Measurements from ENCODE around the gene SMIM10L1. TPM values are rescaled to one million over a fixed set of nuclear protein-coding genes. Genes with fewer than 3 reads are reported as not detected.

Gene SMIM10L1
- total and polyA plus RNA-seq, 12 donors: 12.5 to 26.2 (median 19.3) TPM

DNA sequence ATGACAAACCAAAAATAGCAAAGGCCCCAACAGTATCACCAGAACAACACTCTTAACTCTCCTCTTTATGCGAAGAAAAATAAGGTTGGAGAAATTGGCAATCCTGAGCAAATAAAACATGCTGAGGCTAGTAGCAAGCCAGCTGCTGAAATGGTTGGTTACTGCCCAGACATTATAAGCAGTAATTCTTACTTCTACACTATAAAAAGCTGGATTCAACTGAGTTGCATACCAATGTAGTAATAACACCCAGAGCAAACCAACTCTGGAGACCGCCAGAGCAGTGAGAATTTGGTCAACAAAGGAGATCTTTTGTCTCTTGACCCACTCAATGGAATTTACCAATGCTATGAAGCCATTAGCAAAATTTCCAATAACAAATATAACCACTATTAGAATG, 37.2 kb upstream of the SMIM10L1 start:
- intact Hi-C loops (cut with DNase I): no loop called here
- ATAC-seq: no peak

DNA sequence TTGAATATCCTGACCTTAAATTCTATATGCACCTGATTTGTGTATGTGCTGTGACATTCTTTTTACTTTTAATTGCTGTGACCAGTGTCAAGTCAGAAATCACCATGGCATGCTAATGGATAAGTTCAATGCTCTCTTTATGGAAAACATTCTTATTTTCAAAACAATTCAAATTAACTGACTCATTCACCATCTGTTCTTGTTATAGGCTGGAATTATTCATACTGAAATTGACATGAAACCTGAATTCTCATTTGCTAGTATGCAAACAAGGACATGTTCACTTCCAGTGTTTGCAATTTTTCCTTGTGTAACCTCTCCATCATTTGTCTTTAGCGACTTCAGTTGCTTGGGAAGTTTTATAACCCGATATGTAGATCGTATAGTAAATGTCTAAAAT, 36.7 kb upstream of the SMIM10L1 start, which contains the start of gene TAS2R30:
TSS of gene TAS2R30 (minus strand) at position 340 of the 400 bp plus-strand sequence. CDS start 400 bp downstream, outside the sequence.
- TF ChIP-seq CTCF (IDR thresholded peaks at IDR 0.05): no peak

More for the DNA sequence above, 37.2 kb upstream of the SMIM10L1 start:
- Histone ChIP-seq H3K4me1 (peaks cover 0 to 35% (median 14%) of the 10 kb centered on the region in 9 donors), H3K27me3 (no peaks in the 10 kb centered on the region), H3K4me3 (no peak overlapping the region), H3K27ac (no peak overlapping the region), H3K36me3 (peaks cover 0 to 6% (median 0%) of the 10 kb centered on the region in 9 donors), H3K9me3 (no peaks in the 10 kb centered on the region)
- TF ChIP-seq CTCF (IDR thresholded peaks at IDR 0.05): no peak
- WGBS, 2 donors: 73 to 75% methylated on average over 2 of the region's 2 CpGs
- no peak for DNase-seq

DNA sequence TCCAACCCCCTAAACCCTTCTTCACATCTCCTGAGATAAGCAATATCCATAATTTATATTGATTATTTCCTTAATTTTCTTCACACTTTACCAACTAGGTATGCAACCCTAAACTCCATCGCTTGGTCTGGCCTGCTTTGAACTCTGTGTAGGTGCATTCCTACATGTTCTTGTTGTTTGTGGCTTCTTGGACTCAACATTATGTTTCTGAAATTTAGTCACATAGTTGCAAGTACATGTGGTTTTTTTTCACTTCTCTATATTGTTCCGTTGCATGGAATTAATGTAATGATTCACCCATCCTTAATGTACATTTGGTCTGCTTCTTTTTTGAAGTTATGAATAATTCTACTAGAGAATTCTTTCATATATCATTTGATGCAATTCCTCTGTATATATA, 34.9 kb upstream of the SMIM10L1 start:
- Histone ChIP-seq H3K4me1 (peaks cover 0 to 27% (median 7%) of the 10 kb centered on the region in 9 donors), H3K4me3 (no peak overlapping the region), H3K27me3 (no peaks in the 10 kb centered on the region), H3K36me3 (no peaks in the 10 kb centered on the region), H3K27ac (no peak overlapping the region), H3K9me3 (no peaks in the 10 kb centered on the region)
- ATAC-seq (no peak), DNase-seq (no peak)
- intact Hi-C loops (cut with DNase I): no loop called here
- TF ChIP-seq CTCF (IDR thresholded peaks at IDR 0.05): no peak
- 47 to 82% methylated on average over 2 of the region's 2 CpGs for WGBS, 2 donors

More for the DNA sequence above, 36.7 kb upstream of the SMIM10L1 start, which contains the start of gene TAS2R30:
- Histone ChIP-seq H3K9me3 (no peaks in the 10 kb centered on the region), H3K4me1 (peaks cover 0 to 35% (median 14%) of the 10 kb centered on the region in 9 donors), H3K27ac (no peak within 1 kb of the TSS), H3K36me3 (peaks cover 0 to under 1% (median 0%) of the 10 kb centered on the region in 9 donors), H3K4me3 (no peak within 1 kb of the TSS), H3K27me3 (no peaks in the 10 kb centered on the region)
- DNase-seq (no peak), ATAC-seq (no peak)
- intact Hi-C loops (cut with DNase I): no loop called here
- 62 to 75% methylated on average over 3 of the region's 3 CpGs for WGBS, 2 donors

DNA sequence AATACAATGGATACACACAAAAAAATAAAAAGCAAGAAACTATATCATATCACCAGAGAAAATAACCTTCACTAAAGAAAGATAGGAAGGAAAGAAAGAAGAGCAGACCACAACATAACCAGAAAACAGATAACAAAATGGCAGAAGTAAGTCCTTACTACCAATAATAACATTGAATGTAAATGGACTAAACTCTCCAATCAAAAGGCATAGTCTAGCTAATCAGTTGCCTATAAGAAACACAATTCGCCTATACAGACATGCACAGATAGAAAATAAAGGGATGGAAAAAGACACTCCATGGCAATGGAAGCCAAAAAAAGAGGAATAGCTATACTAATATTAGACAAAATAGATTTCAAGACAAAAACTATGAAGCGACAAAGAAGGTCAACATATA, 27.6 kb upstream of the SMIM10L1 start:
- intact Hi-C loops (cut with DNase I): no loop called here
- no peak for TF ChIP-seq CTCF (IDR thresholded peaks at IDR 0.05)
- Histone ChIP-seq H3K36me3 (no peaks in the 10 kb centered on the region), H3K9me3 (peaks cover 0 to 31% (median 0%) of the 10 kb centered on the region in 11 donors), H3K4me3 (no peak overlapping the region), H3K27ac (no peak overlapping the region), H3K4me1 (no peaks in the 10 kb centered on the region), H3K27me3 (no peaks in the 10 kb centered on the region)
- DNase-seq (no peak), ATAC-seq (no peak)
- WGBS, 2 donors: 49 to 75% methylated on average over 2 of the region's 2 CpGs
